GM18520 (cell line): ENCODE data around the gene ASPHD1.
"Not testable (repeated sequence)": the region's sequence is repeated elsewhere in the genome, so short reads cannot be mapped to it uniquely, and the experiment has no call there.

ENCODE experiments used
- ATAC-seq: cut with Tn5 transposase; IDR thresholded peaks from one replicate; pipeline ENCODE4 v1.9.1; 2021; ENCODE audit not compliant: unreplicated experiment

The ASPHD1 gene

DNA sequence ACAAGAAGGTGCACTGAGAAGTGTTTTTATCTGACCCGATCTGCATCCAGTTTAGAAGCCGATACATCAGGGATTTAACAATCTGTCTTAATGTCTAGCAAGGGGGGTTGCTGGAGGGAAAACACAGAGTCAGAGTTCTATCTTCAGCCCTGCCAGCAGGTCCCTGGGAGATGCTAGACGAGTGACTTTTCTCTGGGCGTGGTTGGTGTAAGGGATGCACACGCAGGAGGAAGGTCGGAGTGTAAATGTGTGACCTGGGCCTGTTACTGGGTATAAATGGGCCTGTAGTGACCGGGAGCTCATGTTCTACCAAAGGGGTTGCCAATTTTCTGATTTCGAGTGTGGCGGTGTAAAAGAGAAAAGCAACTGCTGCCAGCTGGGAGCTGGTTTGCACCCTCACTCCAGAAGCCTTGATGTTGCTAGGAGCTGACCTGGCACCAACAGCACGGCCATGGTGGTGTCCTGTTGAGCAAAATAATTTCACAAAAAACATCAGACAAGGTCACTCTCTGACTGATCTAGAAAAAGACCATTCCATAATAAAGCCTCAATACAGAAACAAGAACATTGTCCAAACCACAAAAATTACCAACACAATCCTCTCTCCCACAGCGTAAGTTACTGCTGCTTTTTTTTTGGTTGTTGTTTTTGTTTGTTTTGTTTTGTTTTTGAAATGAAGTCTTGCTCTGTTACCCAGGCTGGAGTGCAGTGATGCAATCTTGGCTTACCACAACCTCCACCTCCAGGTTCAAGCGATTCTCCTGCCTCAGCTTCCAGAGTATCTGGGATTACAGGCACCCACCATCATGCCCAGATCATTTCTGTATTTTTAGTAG, 27.0 kb downstream of the ASPHD1 start:
- ATAC-seq: no peak

DNA sequence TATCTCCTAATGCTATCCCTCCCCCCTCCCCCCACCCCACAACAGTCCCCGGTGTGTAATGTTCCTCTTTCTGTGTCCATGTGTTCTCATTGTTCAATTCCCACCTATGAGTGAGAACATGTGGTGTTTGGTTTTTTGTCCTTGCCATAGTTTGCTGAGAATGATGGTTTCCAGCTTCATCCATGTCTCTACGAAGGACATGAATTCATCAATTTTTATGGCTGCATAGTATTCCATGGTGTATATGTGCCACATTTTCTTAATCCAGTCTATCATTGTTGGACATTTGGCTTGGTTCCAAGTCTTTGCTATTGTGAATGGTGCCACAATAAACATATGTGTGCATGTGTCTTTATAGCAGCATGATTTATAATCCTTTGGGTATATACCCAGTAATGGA, 31.5 kb downstream of the ASPHD1 start:
- ATAC-seq: not testable (repeated sequence)

GRCh38 chr16:29940656-29941055, 40.4 kb downstream of the ASPHD1 start:
- no peak for ATAC-seq

DNA sequence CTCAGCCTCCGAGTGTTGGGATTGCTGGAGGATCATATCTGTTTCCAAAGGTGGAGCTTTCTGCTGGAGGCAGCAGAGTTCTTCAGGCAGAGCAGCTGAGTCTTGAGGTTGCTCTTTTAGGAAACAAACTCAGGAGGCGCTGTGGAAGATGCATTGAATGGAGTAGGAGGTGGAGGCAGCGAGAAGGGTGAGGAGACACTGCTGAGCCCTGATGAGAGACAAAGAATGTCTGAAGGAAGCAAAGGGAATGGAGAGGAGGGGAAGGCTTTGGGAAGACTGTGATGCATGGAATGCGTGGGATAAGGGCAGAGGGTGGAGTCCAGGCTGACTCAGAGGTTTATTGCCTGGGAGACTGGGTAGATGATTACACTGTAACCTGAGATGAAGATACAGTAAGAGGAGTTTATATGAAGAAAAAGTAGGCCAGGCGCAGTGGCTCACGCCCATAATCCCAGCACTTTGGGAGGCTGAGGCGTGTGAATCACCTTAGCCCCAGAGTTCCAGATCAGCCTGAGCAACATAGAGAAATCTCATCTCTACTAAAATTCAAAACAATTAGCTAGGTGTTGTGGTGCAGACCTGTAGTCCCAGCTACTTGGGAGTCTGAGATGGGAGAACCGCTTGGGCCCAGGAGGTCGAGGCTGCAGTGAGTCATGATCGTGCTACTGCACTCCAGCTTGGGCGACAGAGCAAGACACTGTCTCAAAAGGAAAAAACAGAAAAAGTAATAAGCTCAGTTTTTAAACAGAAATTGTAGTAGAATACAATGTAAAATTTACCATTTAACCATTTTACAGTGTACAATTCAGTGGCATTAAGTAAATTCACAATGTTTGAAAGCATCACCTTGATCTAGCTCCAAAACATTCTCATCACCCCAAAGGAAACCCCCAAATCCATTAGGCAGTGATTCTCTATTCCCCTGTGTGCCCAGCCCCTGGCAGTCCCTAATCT, 43.8 kb downstream of the ASPHD1 start:
- no peak for ATAC-seq

DNA sequence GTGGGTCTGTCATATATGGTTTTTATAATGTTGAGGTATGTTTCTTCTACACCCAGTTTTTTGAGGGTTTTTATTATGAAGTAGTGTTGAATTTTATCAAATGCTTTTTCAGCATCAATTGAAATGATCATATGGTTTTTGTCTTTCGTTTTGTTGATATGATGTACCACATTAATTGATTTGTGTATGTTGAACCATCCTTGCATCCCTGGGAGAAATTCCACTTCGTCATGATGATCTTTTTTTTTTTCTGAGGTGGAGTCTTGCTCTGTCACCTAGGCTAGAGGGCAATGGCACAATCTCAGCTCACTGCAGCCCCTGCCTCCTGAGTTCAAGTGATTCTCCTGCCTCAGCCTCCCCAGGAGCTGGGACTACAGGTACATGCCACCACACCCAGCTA, 47.6 kb downstream of the ASPHD1 start:
- no peak for ATAC-seq

DNA sequence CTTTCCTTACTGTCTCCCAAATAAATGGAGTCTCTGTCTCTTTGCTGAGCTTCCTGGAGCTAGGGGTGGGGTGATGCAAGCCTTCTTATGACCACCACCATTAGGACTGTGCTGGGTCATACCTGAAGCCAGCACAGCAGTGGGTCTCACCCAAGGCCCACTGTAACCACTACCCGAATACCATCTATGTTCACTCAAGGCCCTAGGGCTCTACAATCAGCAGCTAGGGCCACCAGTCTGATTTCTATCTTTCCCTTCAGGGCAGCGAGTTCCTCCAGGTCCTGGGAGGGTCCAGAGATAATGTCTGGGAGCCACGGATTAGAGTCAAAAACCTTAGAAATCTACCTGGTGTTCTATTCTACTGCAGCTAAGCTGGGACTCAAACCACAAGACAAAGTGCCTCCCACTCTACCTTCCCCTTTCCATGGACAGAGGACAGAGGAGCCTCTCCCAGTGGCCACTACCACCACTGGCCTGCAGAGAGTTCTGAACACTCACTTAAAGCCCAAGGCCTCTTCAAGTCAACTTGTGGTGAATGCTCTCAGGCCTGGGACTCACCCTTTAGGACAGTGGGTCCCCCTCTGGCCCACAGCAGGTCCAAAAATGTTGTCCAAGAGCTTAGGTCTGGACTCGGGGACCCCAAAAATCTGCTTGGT, 50.6 kb downstream of the ASPHD1 start:
- ATAC-seq: no peak

DNA sequence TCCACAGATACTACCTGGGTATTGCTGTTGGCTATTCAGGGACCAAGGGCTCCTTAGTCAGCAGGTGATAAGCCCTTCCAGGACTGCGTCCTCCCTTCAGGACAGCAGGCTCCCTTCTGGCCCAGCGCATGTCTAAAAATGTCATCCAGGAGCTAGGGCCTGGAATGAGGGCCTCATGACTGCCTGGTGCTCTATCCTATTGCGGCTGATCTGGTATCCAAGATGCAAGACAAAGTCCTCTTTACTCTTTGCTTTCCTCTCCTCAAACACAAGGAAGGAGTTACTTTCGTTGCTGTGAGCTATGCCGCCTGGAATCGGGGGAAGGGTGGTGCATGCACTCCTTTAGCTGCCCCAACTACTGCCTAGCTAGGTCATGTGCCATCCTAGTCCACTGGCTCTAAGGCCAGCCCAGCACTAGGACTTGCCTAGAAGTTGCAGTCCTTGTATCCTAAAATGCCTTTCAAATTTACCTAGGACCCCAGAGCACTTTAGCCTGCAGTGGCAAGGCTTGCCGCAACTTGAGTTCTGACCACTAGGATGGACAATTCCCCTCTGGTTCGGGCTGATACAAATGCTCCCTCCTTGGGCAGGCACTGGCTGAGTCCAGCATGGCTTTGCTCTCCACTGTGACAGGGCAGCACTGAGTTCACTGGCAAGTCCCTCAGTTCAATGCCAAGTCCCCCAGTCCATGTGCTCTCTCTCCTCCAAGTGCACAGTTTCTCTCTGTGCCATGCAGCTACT, 51.5 kb downstream of the ASPHD1 start:
- ATAC-seq: no peak
